ENCODE measurements around the gene NBPF12.
"Not testable (repeated sequence)": the region's sequence is repeated elsewhere in the genome, so short reads cannot be mapped to it uniquely, and the experiment has no call there.

The NBPF12 gene

DNA sequence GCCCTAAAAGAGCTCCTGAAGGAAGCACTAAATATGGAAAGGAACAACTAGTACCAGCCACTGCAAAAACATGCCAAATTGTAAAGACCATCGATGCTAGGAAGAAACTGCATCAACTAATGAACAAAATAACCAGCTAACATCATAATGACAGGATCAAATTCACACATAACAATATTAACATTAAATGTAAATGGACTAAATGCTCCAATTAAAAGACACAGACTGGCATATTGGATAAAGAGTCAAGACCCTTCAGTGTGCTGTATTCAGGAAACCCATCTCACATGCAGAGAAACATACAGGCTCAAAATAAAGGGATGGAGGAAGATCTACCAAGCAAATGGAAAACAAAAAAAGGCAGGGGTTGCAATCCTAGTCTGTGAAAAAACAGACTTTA is 70.4 kb downstream of the NBPF12 start:
- H3K4me3 ChIP-seq (ENCODE audit: low read length); H3K4me2 ChIP-seq (ENCODE audit: low read length); H3K9me2 ChIP-seq (replicated peaks; ENCODE audit: control insufficient read depth, low read length); H3K27me3 ChIP-seq (ENCODE audit: control insufficient read depth, low read length); H3K36me3 ChIP-seq (ENCODE audit: control insufficient read depth, low read length); H3K9me3 ChIP-seq (ENCODE audit: control insufficient read depth, insufficient read depth, low read length); H3K27ac ChIP-seq (ENCODE audit: low read depth, low read length); H4K20me1 ChIP-seq (ENCODE audit: control insufficient read depth, insufficient read depth, low read depth, low read length); H3K79me2 ChIP-seq (ENCODE audit: control insufficient read depth, low read length); H3K4me1 ChIP-seq (ENCODE audit: control insufficient read depth, low read length); H3F3A ChIP-seq (ENCODE audit: control insufficient read depth, insufficient read depth): not testable (repeated sequence)

DNA sequence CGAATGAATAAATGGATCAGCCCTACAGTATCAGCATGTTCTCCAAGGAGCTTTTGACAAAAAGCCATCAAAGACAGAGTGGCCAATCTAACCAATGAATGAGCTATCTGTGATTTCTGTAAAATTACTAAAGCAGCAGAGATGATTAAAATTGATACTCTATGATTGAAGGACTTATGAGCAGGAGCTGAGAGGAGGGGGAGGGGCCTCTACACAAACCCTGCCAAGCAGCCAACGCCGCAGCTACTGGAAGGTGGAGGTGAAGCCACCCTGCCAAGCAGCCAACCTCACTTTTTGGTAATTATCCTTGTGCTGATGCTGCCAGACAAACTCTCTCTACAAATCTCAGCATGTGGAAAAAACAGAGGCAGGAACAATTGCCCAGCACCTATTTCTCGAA is 88.9 kb downstream of the NBPF12 start:
- H3K4me3 ChIP-seq (ENCODE audit: low read length); H3K4me2 ChIP-seq (ENCODE audit: low read length); H3K79me2 ChIP-seq (ENCODE audit: control insufficient read depth, low read length); H4K20me1 ChIP-seq (ENCODE audit: control insufficient read depth, insufficient read depth, low read depth, low read length); H3K4me1 ChIP-seq (ENCODE audit: control insufficient read depth, low read length); H3K36me3 ChIP-seq (ENCODE audit: control insufficient read depth, low read length); H3K27me3 ChIP-seq (ENCODE audit: control insufficient read depth, low read length); H3F3A ChIP-seq (ENCODE audit: control insufficient read depth, insufficient read depth); H3K9me3 ChIP-seq (ENCODE audit: control insufficient read depth, insufficient read depth, low read length); H3K27ac ChIP-seq (ENCODE audit: low read depth, low read length); H3K9me2 ChIP-seq (replicated peaks; ENCODE audit: control insufficient read depth, low read length): not testable (repeated sequence)

DNA sequence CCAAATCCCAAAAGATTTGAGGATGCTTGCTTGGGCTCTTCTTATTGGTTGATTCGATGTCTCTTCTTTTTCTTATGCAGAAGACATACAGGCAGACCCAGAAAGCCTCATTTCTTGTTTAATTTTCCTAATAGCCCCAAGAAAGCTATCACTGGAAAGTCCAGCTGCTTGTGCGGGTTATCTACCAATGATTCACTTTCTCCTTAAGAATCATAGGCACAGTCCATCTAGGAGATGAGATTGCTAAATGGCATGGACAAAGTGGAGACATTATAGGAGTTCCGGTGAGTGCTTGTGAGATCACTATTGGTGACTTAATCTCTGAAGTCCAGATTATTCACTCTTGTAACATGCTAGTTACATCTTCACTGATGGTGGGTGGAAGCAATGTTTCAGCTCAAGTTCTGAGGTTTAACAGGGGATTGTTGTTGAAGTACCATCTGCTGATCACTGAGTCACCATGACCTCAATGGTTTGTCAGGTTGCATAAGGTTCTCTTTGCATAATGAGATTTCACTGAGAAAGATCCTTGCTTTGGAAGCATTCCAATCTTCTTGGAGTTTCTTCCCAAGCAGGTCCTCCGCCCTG is 92.0 kb downstream of the NBPF12 start:
- not testable (repeated sequence) for H3K27ac ChIP-seq (ENCODE audit: low read depth, low read length); H3K4me1 ChIP-seq (ENCODE audit: control insufficient read depth, low read length); H3K36me3 ChIP-seq (ENCODE audit: control insufficient read depth, low read length); H3K9me3 ChIP-seq (ENCODE audit: control insufficient read depth, insufficient read depth, low read length); H4K20me1 ChIP-seq (ENCODE audit: control insufficient read depth, insufficient read depth, low read depth, low read length); H3K27me3 ChIP-seq (ENCODE audit: control insufficient read depth, low read length); H3K4me2 ChIP-seq (ENCODE audit: low read length); H3K4me3 ChIP-seq (ENCODE audit: low read length); H3K9me2 ChIP-seq (replicated peaks; ENCODE audit: control insufficient read depth, low read length); H3F3A ChIP-seq (ENCODE audit: control insufficient read depth, insufficient read depth); H3K79me2 ChIP-seq (ENCODE audit: control insufficient read depth, low read length)

DNA sequence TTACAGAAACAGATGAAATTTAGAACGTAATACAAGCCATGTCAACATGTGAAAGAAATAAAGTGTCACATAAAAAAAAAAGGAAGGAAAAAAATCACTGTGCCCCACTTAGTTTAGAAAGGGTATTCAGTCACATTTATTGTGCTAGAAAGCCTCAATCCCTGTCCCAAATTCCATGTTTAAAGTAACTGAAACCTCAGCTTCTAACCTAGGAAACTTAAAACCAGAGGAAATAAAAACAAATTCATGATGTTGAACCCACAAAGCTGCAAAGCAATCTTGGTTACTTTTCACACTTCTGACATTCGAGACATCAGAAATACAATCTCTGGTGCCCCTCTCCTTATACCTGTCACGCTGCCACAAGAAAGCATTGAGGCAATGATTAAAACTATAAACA is 101.8 kb downstream of the NBPF12 start:
- no peaks in the 10 kb centered on the region for H3K79me2 ChIP-seq (ENCODE audit: control insufficient read depth, low read length)
- no peaks in the 10 kb centered on the region for H3K4me1 ChIP-seq (ENCODE audit: control insufficient read depth, low read length)
- no peak overlapping the region for H3K4me2 ChIP-seq (ENCODE audit: low read length)
- no peaks in the 10 kb centered on the region for H4K20me1 ChIP-seq (ENCODE audit: control insufficient read depth, insufficient read depth, low read depth, low read length)
- H3K27ac ChIP-seq (ENCODE audit: low read depth, low read length): no peak overlapping the region
- H3K4me3 ChIP-seq (ENCODE audit: low read length): no peak overlapping the region
- H3K27me3 ChIP-seq (ENCODE audit: control insufficient read depth, low read length): peaks cover 14% of the 10 kb centered on the region
- TF ChIP-seq EZH2phosphoT487 (IDR thresholded peaks at IDR 0.05; ENCODE audit: borderline replicate concordance, low read length): no peak
- TF ChIP-seq, protein P1, sequence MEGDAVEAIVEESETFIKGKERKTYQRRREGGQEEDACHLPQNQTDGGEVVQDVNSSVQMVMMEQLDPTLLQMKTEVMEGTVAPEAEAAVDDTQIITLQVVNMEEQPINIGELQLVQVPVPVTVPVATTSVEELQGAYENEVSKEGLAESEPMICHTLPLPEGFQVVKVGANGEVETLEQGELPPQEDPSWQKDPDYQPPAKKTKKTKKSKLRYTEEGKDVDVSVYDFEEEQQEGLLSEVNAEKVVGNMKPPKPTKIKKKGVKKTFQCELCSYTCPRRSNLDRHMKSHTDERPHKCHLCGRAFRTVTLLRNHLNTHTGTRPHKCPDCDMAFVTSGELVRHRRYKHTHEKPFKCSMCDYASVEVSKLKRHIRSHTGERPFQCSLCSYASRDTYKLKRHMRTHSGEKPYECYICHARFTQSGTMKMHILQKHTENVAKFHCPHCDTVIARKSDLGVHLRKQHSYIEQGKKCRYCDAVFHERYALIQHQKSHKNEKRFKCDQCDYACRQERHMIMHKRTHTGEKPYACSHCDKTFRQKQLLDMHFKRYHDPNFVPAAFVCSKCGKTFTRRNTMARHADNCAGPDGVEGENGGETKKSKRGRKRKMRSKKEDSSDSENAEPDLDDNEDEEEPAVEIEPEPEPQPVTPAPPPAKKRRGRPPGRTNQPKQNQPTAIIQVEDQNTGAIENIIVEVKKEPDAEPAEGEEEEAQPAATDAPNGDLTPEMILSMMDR (IDR thresholded peaks at IDR 0.05; ENCODE audit: low read depth, low read length, poor library complexity, severe bottlenecking): no peak
- H3K36me3 ChIP-seq (ENCODE audit: control insufficient read depth, low read length): no peaks in the 10 kb centered on the region
- H3K9me2 ChIP-seq (replicated peaks; ENCODE audit: control insufficient read depth, low read length): no peaks in the 10 kb centered on the region
- H3K9me3 ChIP-seq (ENCODE audit: control insufficient read depth, insufficient read depth, low read length): no peaks in the 10 kb centered on the region
- no peaks in the 10 kb centered on the region for H3F3A ChIP-seq (ENCODE audit: control insufficient read depth, insufficient read depth)

DNA sequence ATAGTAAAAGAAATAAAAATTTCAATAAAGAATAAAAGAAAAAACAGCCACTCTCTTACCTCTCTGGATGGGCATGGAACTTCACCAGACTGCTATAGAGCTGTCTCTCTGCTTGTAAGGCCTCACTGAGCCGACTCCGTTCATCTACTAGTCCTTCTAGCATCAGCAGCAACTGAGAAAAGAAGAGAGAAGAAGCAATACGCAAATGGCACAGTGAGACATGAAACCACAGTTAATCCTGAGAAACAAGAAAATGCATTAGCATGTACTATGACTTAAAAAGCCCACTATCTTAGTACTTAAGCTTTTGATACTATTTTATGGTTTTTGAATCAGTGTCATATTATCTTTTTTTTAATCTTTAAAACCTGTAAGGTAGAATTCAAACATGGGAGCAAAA is 104.8 kb downstream of the NBPF12 start:
- not testable (repeated sequence) for H3K9me3 ChIP-seq (ENCODE audit: control insufficient read depth, insufficient read depth, low read length); H3K4me1 ChIP-seq (ENCODE audit: control insufficient read depth, low read length); H3K27ac ChIP-seq (ENCODE audit: low read depth, low read length); H3K79me2 ChIP-seq (ENCODE audit: control insufficient read depth, low read length); H3K9me2 ChIP-seq (replicated peaks; ENCODE audit: control insufficient read depth, low read length); H3K36me3 ChIP-seq (ENCODE audit: control insufficient read depth, low read length); H3K4me2 ChIP-seq (ENCODE audit: low read length); H3K4me3 ChIP-seq (ENCODE audit: low read length); H4K20me1 ChIP-seq (ENCODE audit: control insufficient read depth, insufficient read depth, low read depth, low read length); H3F3A ChIP-seq (ENCODE audit: control insufficient read depth, insufficient read depth)
- H3K27me3 ChIP-seq (ENCODE audit: control insufficient read depth, low read length): peaks cover 17% of the 10 kb centered on the region

DNA sequence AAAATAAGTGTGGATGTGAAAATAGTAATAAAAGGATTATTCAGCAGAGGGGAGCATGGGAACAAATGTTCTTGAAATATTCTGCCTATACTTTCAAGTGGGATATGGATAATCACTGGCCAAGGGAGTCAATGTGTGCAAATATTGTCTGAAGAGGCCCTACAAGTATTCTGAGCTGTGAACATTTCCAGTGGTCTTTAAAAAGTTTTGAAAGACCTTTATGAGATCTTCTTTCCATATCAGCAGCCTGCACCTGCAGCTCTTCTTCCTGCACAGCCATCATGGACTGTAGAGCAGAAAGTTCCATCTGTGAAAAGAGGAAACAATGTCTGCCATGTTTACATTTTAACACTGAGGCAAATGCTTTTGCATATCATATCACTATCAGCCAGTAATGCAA is 106.4 kb downstream of the NBPF12 start:
- not testable (repeated sequence) for H3K4me1 ChIP-seq (ENCODE audit: control insufficient read depth, low read length); H4K20me1 ChIP-seq (ENCODE audit: control insufficient read depth, insufficient read depth, low read depth, low read length); H3K9me2 ChIP-seq (replicated peaks; ENCODE audit: control insufficient read depth, low read length); H3K27ac ChIP-seq (ENCODE audit: low read depth, low read length); H3K4me2 ChIP-seq (ENCODE audit: low read length); H3K79me2 ChIP-seq (ENCODE audit: control insufficient read depth, low read length); H3K9me3 ChIP-seq (ENCODE audit: control insufficient read depth, insufficient read depth, low read length); H3F3A ChIP-seq (ENCODE audit: control insufficient read depth, insufficient read depth); H3K36me3 ChIP-seq (ENCODE audit: control insufficient read depth, low read length); H3K4me3 ChIP-seq (ENCODE audit: low read length)
- H3K27me3 ChIP-seq (ENCODE audit: control insufficient read depth, low read length): peaks cover 17% of the 10 kb centered on the region
